ENCODE measurements around the gene ZNF644. TPM values are rescaled to one million over a fixed set of nuclear protein-coding genes. Genes with fewer than 3 reads are reported as not detected.

ZNF644 gene
- total and polyA plus RNA-seq, 4 donors, result 12.2 to 121 (median 35.5) TPM

GRCh38 chr1:90955769-90956168, 66.1 kb downstream of the ZNF644 start:
- Histone ChIP-seq H3K4me3 (no peak overlapping the region), H3K36me3 (ENCODE audit: control insufficient read depth in 4 of 4, insufficient read depth in 4 of 4, low read length in 4 of 4) (peaks cover 0 to 28% (median 2%) of the 10 kb centered on the region in 4 donors), H3K9ac (ENCODE audit: insufficient read depth in 1 of 2, low read length in 2 of 2) (no peak overlapping the region), H3K27ac (ENCODE audit: low read depth in 1 of 2, low read length in 1 of 2) (no peak overlapping the region), H3K27me3 (ENCODE audit: control insufficient read depth in 3 of 3, insufficient read depth in 3 of 3, low read length in 2 of 3) (no peaks in the 10 kb centered on the region), H3K9me3 (ENCODE audit: control insufficient read depth in 4 of 4, insufficient read depth in 3 of 4, low read length in 3 of 4) (peaks cover 0 to 3% (median 3%) of the 10 kb centered on the region in 4 donors), H3K4me1 (ENCODE audit: control insufficient read depth in 5 of 5, insufficient read depth in 5 of 5, low read length in 5 of 5) (peaks cover 0 to 9% (median 0%) of the 10 kb centered on the region in 5 donors)
- DNase-seq, result no peak
- ATAC-seq (ENCODE audit: insufficient read depth, low FRiP score), result no peak
- WGBS, 2 donors, result 98 to 100% methylated on average over 1 of the region's 1 CpG
- TF ChIP-seq CTCF (IDR thresholded peaks at IDR 0.05; ENCODE audit: control extremely low read depth, extremely low read depth), result no peak

- Histone ChIP-seq H3K4me1 (ENCODE audit: control insufficient read depth in 5 of 5, insufficient read depth in 5 of 5, low read length in 5 of 5) (peaks cover 0 to 15% (median 0%) of the 10 kb centered on the region in 5 donors), H3K27ac (ENCODE audit: low read depth in 1 of 2, low read length in 1 of 2) (no peak overlapping the region), H3K9me3 (ENCODE audit: control insufficient read depth in 4 of 4, insufficient read depth in 3 of 4, low read length in 3 of 4) (peaks cover 0 to 3% (median 1%) of the 10 kb centered on the region in 4 donors), H3K36me3 (ENCODE audit: control insufficient read depth in 4 of 4, insufficient read depth in 4 of 4, low read length in 4 of 4) (peaks cover 0 to 17% (median 2%) of the 10 kb centered on the region in 4 donors), H3K9ac (ENCODE audit: insufficient read depth in 1 of 2, low read length in 2 of 2) (no peak overlapping the region), H3K4me3 (no peak overlapping the region), H3K27me3 (ENCODE audit: control insufficient read depth in 3 of 3, insufficient read depth in 3 of 3, low read length in 2 of 3) (no peaks in the 10 kb centered on the region)
- WGBS, 2 donors, result 77 to 85% methylated on average over 3 of the region's 3 CpGs
- no peak for TF ChIP-seq CTCF (IDR thresholded peaks at IDR 0.05; ENCODE audit: control extremely low read depth, extremely low read depth)
- no peak for ATAC-seq (ENCODE audit: insufficient read depth, low FRiP score)
- no peak for DNase-seq
Measured at GRCh38 chr1:90952906-90953305, 68.9 kb downstream of the ZNF644 start.

GRCh38 chr1:90951009-90951408, 70.8 kb downstream of the ZNF644 start:
- peaks cover 0 to 20% (median 0%) of the 10 kb centered on the region in 5 donors for H3K4me1 ChIP-seq (ENCODE audit: control insufficient read depth in 5 of 5, insufficient read depth in 5 of 5, low read length in 5 of 5)
- ATAC-seq (ENCODE audit: insufficient read depth, low FRiP score) (no peak), DNase-seq (no peak)
- H3K9ac ChIP-seq (ENCODE audit: insufficient read depth in 1 of 2, low read length in 2 of 2), result no peak overlapping the region
- H3K4me3 ChIP-seq, result no peak overlapping the region
- no peak overlapping the region for H3K27ac ChIP-seq (ENCODE audit: low read depth in 1 of 2, low read length in 1 of 2)
- peaks cover 0 to 3% (median 0%) of the 10 kb centered on the region in 4 donors for H3K9me3 ChIP-seq (ENCODE audit: control insufficient read depth in 4 of 4, insufficient read depth in 3 of 4, low read length in 3 of 4)
- no peaks in the 10 kb centered on the region for H3K27me3 ChIP-seq (ENCODE audit: control insufficient read depth in 3 of 3, insufficient read depth in 3 of 3, low read length in 2 of 3)
- TF ChIP-seq CTCF (IDR thresholded peaks at IDR 0.05; ENCODE audit: control extremely low read depth, extremely low read depth), result no peak
- WGBS, 2 donors, result 93 to 95% methylated on average over 2 of the region's 2 CpGs
- H3K36me3 ChIP-seq (ENCODE audit: control insufficient read depth in 4 of 4, insufficient read depth in 4 of 4, low read length in 4 of 4), result peaks cover 0 to 12% (median 2%) of the 10 kb centered on the region in 4 donors

- Histone ChIP-seq H3K9me3 (ENCODE audit: control insufficient read depth in 4 of 4, insufficient read depth in 3 of 4, low read length in 3 of 4) (no peaks in the 10 kb centered on the region), H3K9ac (ENCODE audit: insufficient read depth in 1 of 2, low read length in 2 of 2) (no peak overlapping the region), H3K27ac (ENCODE audit: low read depth in 1 of 2, low read length in 1 of 2) (no peak overlapping the region), H3K4me1 (ENCODE audit: control insufficient read depth in 5 of 5, insufficient read depth in 5 of 5, low read length in 5 of 5) (peaks cover 0 to 22% (median 0%) of the 10 kb centered on the region in 5 donors), H3K27me3 (ENCODE audit: control insufficient read depth in 3 of 3, insufficient read depth in 3 of 3, low read length in 2 of 3) (no peaks in the 10 kb centered on the region), H3K4me3 (no peak overlapping the region), H3K36me3 (ENCODE audit: control insufficient read depth in 4 of 4, insufficient read depth in 4 of 4, low read length in 4 of 4) (no peaks in the 10 kb centered on the region)
- WGBS, 2 donors, result 97 to 98% methylated on average over 7 of the region's 7 CpGs
- ATAC-seq (ENCODE audit: insufficient read depth, low FRiP score) (no peak), DNase-seq (no peak)
- no peak for TF ChIP-seq CTCF (IDR thresholded peaks at IDR 0.05; ENCODE audit: control extremely low read depth, extremely low read depth)
Measured at GRCh38 chr1:90948301-90948700, 73.5 kb downstream of the ZNF644 start.

Measured in lung (tissue), 12 donors.